IPS DF 4.7 (cell line): Measurements from ENCODE around the gene ADAM11.
"Not testable (repeated sequence)": the region's sequence is repeated elsewhere in the genome, so short reads cannot be mapped to it uniquely, and the experiment has no call there.

Experiments
- DNase-seq: peaks from one replicate; pipeline ENCODE4 v3.0.0-alpha.2; 2013; ENCODE audit warnings: low spot score; ENCODE audit errors: extremely low read depth

Gene ADAM11

GRCh38 chr17:44794851-44795413 is 36.1 kb downstream of the ADAM11 start:
- no peak for DNase-seq

- no peak for DNase-seq
Observed at GRCh38 chr17:44795421-44795820, 36.6 kb downstream of the ADAM11 start.

- no peak for DNase-seq
Observed at GRCh38 chr17:44795928-44796327, 37.1 kb downstream of the ADAM11 start.

- DNase-seq: no peak
Observed at GRCh38 chr17:44796731-44797130, 37.9 kb downstream of the ADAM11 start.

GRCh38 chr17:44797802-44798201 is 39.0 kb downstream of the ADAM11 start:
- DNase-seq: no peak

GRCh38 chr17:44798356-44798755 is 39.6 kb downstream of the ADAM11 start:
- DNase-seq: no peak

GRCh38 chr17:44801880-44802279 is 43.1 kb downstream of the ADAM11 start:
- no peak for DNase-seq

- no peak for DNase-seq
Observed at GRCh38 chr17:44804302-44805089, 45.7 kb downstream of the ADAM11 start.

GRCh38 chr17:44807093-44807816 is 48.5 kb downstream of the ADAM11 start:
- DNase-seq: no peak

GRCh38 chr17:44807817-44808155 is 49.0 kb downstream of the ADAM11 start:
- DNase-seq: no peak

- no peak for DNase-seq
Observed at GRCh38 chr17:44808156-44808555, 49.4 kb downstream of the ADAM11 start.

GRCh38 chr17:44808656-44809388 is 50.0 kb downstream of the ADAM11 start:
- not testable (repeated sequence) for DNase-seq

GRCh38 chr17:44812263-44812662 is 53.5 kb downstream of the ADAM11 start:
- no peak for DNase-seq

GRCh38 chr17:44818508-44818907 is 59.7 kb downstream of the ADAM11 start:
- not testable (repeated sequence) for DNase-seq

- DNase-seq: no peak
Observed at GRCh38 chr17:44820631-44821212, 61.9 kb downstream of the ADAM11 start.

- not testable (repeated sequence) for DNase-seq
Observed at GRCh38 chr17:44825236-44825635, 66.4 kb downstream of the ADAM11 start.

GRCh38 chr17:44826123-44826790 is 67.5 kb downstream of the ADAM11 start:
- DNase-seq: no peak

GRCh38 chr17:44827863-44828262 is 69.1 kb downstream of the ADAM11 start:
- no peak for DNase-seq

- DNase-seq: no peak
Observed at GRCh38 chr17:44828919-44829522, 70.2 kb downstream of the ADAM11 start.

- DNase-seq: no peak
Observed at GRCh38 chr17:44829523-44830358, 71.0 kb downstream of the ADAM11 start, which contains the start of gene GJC1. GJC1 (minus strand) TSS chr17:44830287; CDS start chr17:44805817, 24,470 bp downstream.
